Natural killer cell treated with Interleukin-12 subunit alpha and Interleukin-12 subunit beta and Interleukin-15 and Interleukin-18, amount 100 ng/mL, for 72 hours (primary cell): Measurements from ENCODE around the gene OR8D4. TPM values are rescaled to one million over a fixed set of nuclear protein-coding genes. Genes with fewer than 3 reads are reported as not detected.
"Not testable (repeated sequence)": the region's sequence is repeated elsewhere in the genome, so short reads cannot be mapped to it uniquely, and the experiment has no call there.

Experiments
- ATAC-seq, 2 donors: fragments of 150-1000 bp; cut with Tn5 transposase in 1 of 2; sonication (Bioruptor Pico), chemical (Tn5 transposase) in 1 of 2; 2 replicates each; pipeline ENCODE4 v1.10.0; 2021
- DNase-seq: peaks from one replicate; pipeline ENCODE4 v3.0.0; 2022; ENCODE audit warnings: low spot score
- H3K27ac Mint-ChIP-seq, 2 donors: 1 replicate in 1 of 2; 2 replicates in 1 of 2; pipeline ENCODE4 v1.8.0; 2022; ENCODE audit warnings: mixed read lengths in 2 of 2, mild to moderate bottlenecking in 1 of 2, moderate library complexity in 1 of 2
- H3K27me3 Mint-ChIP-seq, 2 donors: 1 replicate in 1 of 2; 2 replicates in 1 of 2; pipeline ENCODE4 v1.8.0; 2022; ENCODE audit warnings: mixed read lengths in 2 of 2
- H3K36me3 Mint-ChIP-seq: one replicate; pipeline ENCODE4 v1.8.0; 2022; ENCODE audit warnings: mixed read lengths
- H3K4me1 Mint-ChIP-seq, 2 donors: 1 replicate in 1 of 2; 2 replicates in 1 of 2; pipeline ENCODE4 v1.8.0; 2022; ENCODE audit warnings: low read depth in 2 of 2, mixed read lengths in 2 of 2, mild to moderate bottlenecking in 1 of 2
- H3K4me3 Mint-ChIP-seq: one replicate; pipeline ENCODE4 v1.8.0; 2022; ENCODE audit warnings: mixed read lengths
- H3K9me3 Mint-ChIP-seq: 2 replicates; pipeline ENCODE4 v1.8.0; 2022; ENCODE audit warnings: mixed read lengths
- total RNA-seq, 2 donors: library from RNA; stranded (reverse); gene quantifications; one replicate each; pipeline ENCODE4 v1.2.3, GENCODE V29; 2022

OR8D4 gene
- total RNA-seq: not detected

GRCh38 chr11:123901867-123902266, at the start of gene OR8D4:
Gene OR8D4, plus strand, starts transcription at chr11:123902167. Its CDS starts 4,265 bp downstream, at chr11:123906432.
- no peak for ATAC-seq
- H3K27me3 Mint-ChIP-seq: peaks cover 0 to 30% of the 10 kb centered on the region in 2 donors
- H3K36me3 Mint-ChIP-seq: no peaks in the 10 kb centered on the region
- DNase-seq: no peak
- H3K4me1 Mint-ChIP-seq: no peaks in the 10 kb centered on the region
- no peaks in the 10 kb centered on the region for H3K9me3 Mint-ChIP-seq
- H3K27ac Mint-ChIP-seq: no peak within 1 kb of the TSS
- no peak within 1 kb of the TSS for H3K4me3 Mint-ChIP-seq

- no peak overlapping the region for H3K27ac Mint-ChIP-seq
Measured at GRCh38 chr11:123852321-123852720, 49.6 kb upstream of the OR8D4 start.

GRCh38 chr11:123853038-123853437, 48.9 kb upstream of the OR8D4 start:
- H3K27me3 Mint-ChIP-seq: peaks cover 0 to 3% of the 10 kb centered on the region in 2 donors
- H3K36me3 Mint-ChIP-seq: no peaks in the 10 kb centered on the region
- no peak overlapping the region for H3K4me3 Mint-ChIP-seq
- no peak overlapping the region for H3K27ac Mint-ChIP-seq
- no peaks in the 10 kb centered on the region for H3K4me1 Mint-ChIP-seq
- peaks cover 6% of the 10 kb centered on the region for H3K9me3 Mint-ChIP-seq
- DNase-seq (no peak), ATAC-seq (no peak)

More at GRCh38 chr11:123852321-123852720, 49.6 kb upstream of the OR8D4 start:
- Mint-ChIP-seq H3K27me3 (peaks cover 0 to 3% of the 10 kb centered on the region in 2 donors), H3K4me3 (no peak overlapping the region), H3K9me3 (peaks cover 6% of the 10 kb centered on the region), H3K36me3 (no peaks in the 10 kb centered on the region), H3K4me1 (no peaks in the 10 kb centered on the region)
- DNase-seq (no peak), ATAC-seq (no peak)

GRCh38 chr11:123856444-123856843, 45.5 kb upstream of the OR8D4 start:
- ATAC-seq: no peak
- no peak for DNase-seq
- H3K4me3 Mint-ChIP-seq: no peak overlapping the region

GRCh38 chr11:123859731-123860130, 42.2 kb upstream of the OR8D4 start:
- no peaks in the 10 kb centered on the region for H3K27me3 Mint-ChIP-seq
- DNase-seq (no peak), ATAC-seq (no peak)
- H3K4me1 Mint-ChIP-seq: no peaks in the 10 kb centered on the region
- H3K27ac Mint-ChIP-seq: no peak overlapping the region
- no peak overlapping the region for H3K4me3 Mint-ChIP-seq
- H3K36me3 Mint-ChIP-seq: no peaks in the 10 kb centered on the region
- no peaks in the 10 kb centered on the region for H3K9me3 Mint-ChIP-seq

More at GRCh38 chr11:123856444-123856843, 45.5 kb upstream of the OR8D4 start:
- Mint-ChIP-seq H3K27me3 (peaks cover 0 to 3% of the 10 kb centered on the region in 2 donors), H3K4me1 (no peaks in the 10 kb centered on the region), H3K36me3 (no peaks in the 10 kb centered on the region), H3K9me3 (peaks cover 6% of the 10 kb centered on the region), H3K27ac (no peak overlapping the region)

GRCh38 chr11:123865293-123865692, 36.7 kb upstream of the OR8D4 start:
- DNase-seq, H3K27ac Mint-ChIP-seq, H3K9me3 Mint-ChIP-seq, H3K4me3 Mint-ChIP-seq, H3K36me3 Mint-ChIP-seq, H3K4me1 Mint-ChIP-seq, H3K27me3 Mint-ChIP-seq, ATAC-seq: not testable (repeated sequence)

GRCh38 chr11:123867795-123868194, 34.2 kb upstream of the OR8D4 start:
- H3K4me1 Mint-ChIP-seq, DNase-seq, H3K4me3 Mint-ChIP-seq, ATAC-seq, H3K27ac Mint-ChIP-seq, H3K9me3 Mint-ChIP-seq, H3K27me3 Mint-ChIP-seq, H3K36me3 Mint-ChIP-seq: not testable (repeated sequence)

- H3K4me1 Mint-ChIP-seq: no peaks in the 10 kb centered on the region
- ATAC-seq (no peak), DNase-seq (no peak)
- no peaks in the 10 kb centered on the region for H3K36me3 Mint-ChIP-seq
- H3K27ac Mint-ChIP-seq: no peak overlapping the region
- H3K27me3 Mint-ChIP-seq: peaks cover 0 to 6% of the 10 kb centered on the region in 2 donors
- peaks cover 3% of the 10 kb centered on the region for H3K9me3 Mint-ChIP-seq
- no peak overlapping the region for H3K4me3 Mint-ChIP-seq
Measured at GRCh38 chr11:123880912-123881311, 21.1 kb upstream of the OR8D4 start.

- no peak for ATAC-seq
- no peak within 1 kb of the TSS for H3K4me3 Mint-ChIP-seq
Measured at GRCh38 chr11:123885570-123885969, 16.4 kb upstream of the OR8D4 start, which contains the start of gene TMEM225. Gene TMEM225, minus strand, starts transcription at chr11:123885670. Its CDS starts 245 bp downstream, at chr11:123885425.

GRCh38 chr11:123892031-123892430, 9.9 kb upstream of the OR8D4 start:
- Mint-ChIP-seq H3K9me3 (peaks cover 3% of the 10 kb centered on the region), H3K27ac (no peak overlapping the region), H3K36me3 (no peaks in the 10 kb centered on the region), H3K4me3 (no peak overlapping the region), H3K27me3 (no peaks in the 10 kb centered on the region), H3K4me1 (no peaks in the 10 kb centered on the region)
- no peak for DNase-seq
- ATAC-seq: no peak

More at GRCh38 chr11:123885570-123885969, 16.4 kb upstream of the OR8D4 start, which contains the start of gene TMEM225:
- no peaks in the 10 kb centered on the region for H3K4me1 Mint-ChIP-seq
- DNase-seq: no peak
- H3K36me3 Mint-ChIP-seq: no peaks in the 10 kb centered on the region
- H3K9me3 Mint-ChIP-seq: peaks cover 6% of the 10 kb centered on the region
- no peak within 1 kb of the TSS for H3K27ac Mint-ChIP-seq
- H3K27me3 Mint-ChIP-seq: peaks cover 0 to 6% of the 10 kb centered on the region in 2 donors

GRCh38 chr11:123899792-123900191, 2.2 kb upstream of the OR8D4 start:
- DNase-seq (no peak), ATAC-seq (no peak)
- Mint-ChIP-seq H3K9me3 (no peaks in the 10 kb centered on the region), H3K4me1 (no peaks in the 10 kb centered on the region), H3K27me3 (peaks cover 0 to 19% of the 10 kb centered on the region in 2 donors), H3K36me3 (no peaks in the 10 kb centered on the region), H3K27ac (no peak overlapping the region), H3K4me3 (no peak overlapping the region)

- H3K27me3 Mint-ChIP-seq: peaks cover 3 to 40% of the 10 kb centered on the region in 2 donors
- DNase-seq: no peak
- no peaks in the 10 kb centered on the region for H3K4me1 Mint-ChIP-seq
- no peaks in the 10 kb centered on the region for H3K36me3 Mint-ChIP-seq
- H3K9me3 Mint-ChIP-seq: no peaks in the 10 kb centered on the region
- H3K27ac Mint-ChIP-seq: no peak overlapping the region
- peak in 1 of 2 donors; percentile 68 for ATAC-seq
- no peak overlapping the region for H3K4me3 Mint-ChIP-seq
Measured at GRCh38 chr11:123903932-123904331, 2.0 kb downstream of the OR8D4 start.

GRCh38 chr11:123904932-123905331, 3.0 kb downstream of the OR8D4 start:
- Mint-ChIP-seq H3K4me3 (no peak overlapping the region), H3K27ac (no peak overlapping the region), H3K9me3 (no peaks in the 10 kb centered on the region), H3K36me3 (no peaks in the 10 kb centered on the region), H3K4me1 (no peaks in the 10 kb centered on the region), H3K27me3 (peaks cover 3 to 40% of the 10 kb centered on the region in 2 donors)
- ATAC-seq: no peak
- DNase-seq: no peak

- Mint-ChIP-seq H3K27ac (no peak overlapping the region), H3K9me3 (no peaks in the 10 kb centered on the region), H3K36me3 (no peaks in the 10 kb centered on the region), H3K27me3 (peaks cover 3 to 40% of the 10 kb centered on the region in 2 donors), H3K4me3 (no peak overlapping the region), H3K4me1 (no peaks in the 10 kb centered on the region)
- ATAC-seq (no peak), DNase-seq (no peak)
Measured at GRCh38 chr11:123905826-123906225, 3.9 kb downstream of the OR8D4 start.

- ATAC-seq (no peak), DNase-seq (no peak)
- Mint-ChIP-seq H3K9me3 (peaks cover 3% of the 10 kb centered on the region), H3K27me3 (no peaks in the 10 kb centered on the region), H3K4me1 (no peaks in the 10 kb centered on the region), H3K4me3 (no peak overlapping the region), H3K36me3 (no peaks in the 10 kb centered on the region), H3K27ac (no peak overlapping the region)
Measured at GRCh38 chr11:123920943-123921342, 19.0 kb downstream of the OR8D4 start.
